CD14-positive monocyte (primary cell): Measurements from ENCODE around the gene TOR1AIP2. TPM values are rescaled to one million over a fixed set of nuclear protein-coding genes. Genes with fewer than 3 reads are reported as not detected.

Experiments used
- DNase-seq, 3 donors: peaks; one replicate each; pipeline ENCODE4 v3.0.0-alpha.2; 2011 to 2022
- H2AFZ ChIP-seq: 2 replicates; pipeline ENCODE4 v1.6.0; 2012; ENCODE audit warnings: mild to moderate bottlenecking, low read depth, low read length, inconsistent platforms; ENCODE audit not compliant: insufficient read depth, poor library complexity, severe bottlenecking
- H3K27ac ChIP-seq, 2 donors: 1 replicate in 1 of 2; 2 replicates in 1 of 2; pipeline ENCODE4 v1.5.1; 2012 to 2013; ENCODE audit warnings: low read length in 2 of 2, control low read depth in 1 of 2, inconsistent platforms in 1 of 2, low read depth in 1 of 2, mild to moderate bottlenecking in 1 of 2
- H3K27me3 ChIP-seq, 2 donors: one replicate each; pipeline versions ENCODE4 v1.6.0 to v1.6.1; 2011 to 2013; ENCODE audit warnings: low read length in 2 of 2; ENCODE audit not compliant: control insufficient read depth in 2 of 2, insufficient read depth in 2 of 2
- H3K36me3 ChIP-seq, 2 donors: replicated peaks in 1 of 2; 1 replicate in 1 of 2; 2 replicates in 1 of 2; pipeline versions ENCODE4 v1.5.1 to v1.6.1; 2012 to 2013; ENCODE audit warnings: low read length in 2 of 2, control low read depth in 1 of 2, inconsistent platforms in 1 of 2, mild to moderate bottlenecking in 1 of 2; ENCODE audit not compliant: insufficient read depth in 2 of 2, control insufficient read depth in 1 of 2
- H3K4me1 ChIP-seq, 2 donors: 1 replicate in 1 of 2; 2 replicates in 1 of 2; pipeline versions ENCODE4 v1.5.1 to v1.6.1; 2012 to 2013; ENCODE audit warnings: low read length in 2 of 2, control low read depth in 1 of 2, inconsistent platforms in 1 of 2, mild to moderate bottlenecking in 1 of 2, moderate library complexity in 1 of 2; ENCODE audit not compliant: insufficient read depth in 2 of 2, control insufficient read depth in 1 of 2
- H3K4me2 ChIP-seq: replicated peaks from 2 replicates; pipeline ENCODE3; 2012; ENCODE audit warnings: low read length, moderate library complexity, mild to moderate bottlenecking; ENCODE audit not compliant: poor library complexity, severe bottlenecking; ENCODE audit errors: extremely low read depth
- H3K4me3 ChIP-seq, 3 experiments: fragments of 200-600 bp in 1 of 3; sonication (generic) in 1 of 3; replicated peaks in 1 of 3; 1 replicate in 2 of 3; 2 replicates in 1 of 3; pipeline ENCODE4 v1.5.1; 2011 to 2013; ENCODE audit warnings: low read length in 3 of 3, mild to moderate bottlenecking in 3 of 3, control low read depth in 2 of 3, low read depth in 2 of 3, inconsistent platforms in 1 of 3, moderate library complexity in 1 of 3
- H3K79me2 ChIP-seq: 2 replicates; pipeline ENCODE4 v1.6.0; 2012; ENCODE audit warnings: mild to moderate bottlenecking, control low read depth, inconsistent platforms, low read length, moderate library complexity; ENCODE audit not compliant: insufficient read depth
- H3K9ac ChIP-seq: 2 replicates; pipeline ENCODE4 v1.6.0; 2017; ENCODE audit warnings: low read length, mild to moderate bottlenecking; ENCODE audit not compliant: insufficient read depth, poor library complexity, severe bottlenecking
- H3K9me3 ChIP-seq, 2 donors: replicated peaks in 1 of 2; 1 replicate in 1 of 2; 2 replicates in 1 of 2; pipeline versions ENCODE4 v1.5.1 to v1.6.1; 2012 to 2013; ENCODE audit warnings: low read length in 2 of 2, control low read depth in 1 of 2; ENCODE audit not compliant: control insufficient read depth in 1 of 2, insufficient read depth in 1 of 2
- H4K20me1 ChIP-seq: 2 replicates; pipeline ENCODE4 v1.6.0; 2012; ENCODE audit warnings: mild to moderate bottlenecking, low read length, control low read depth, moderate library complexity; ENCODE audit not compliant: insufficient read depth
- H3K27ac Mint-ChIP-seq, 7 donors: one replicate each; pipeline ENCODE4 v1.8.0; 2020; ENCODE audit warnings: mild to moderate bottlenecking in 7 of 7, mixed read lengths in 7 of 7, moderate library complexity in 6 of 7, inconsistent platforms in 2 of 7
- H3K27me3 Mint-ChIP-seq, 3 donors: one replicate each; pipeline ENCODE4 v1.8.0; 2021 to 2022; ENCODE audit warnings: low read depth in 3 of 3, mild to moderate bottlenecking in 3 of 3, mixed read lengths in 3 of 3, moderate library complexity in 3 of 3, inconsistent platforms in 1 of 3
- H3K36me3 Mint-ChIP-seq, 2 donors: one replicate each; pipeline ENCODE4 v1.8.0; 2020; ENCODE audit warnings: mixed read lengths in 2 of 2, inconsistent platforms in 1 of 2, mild to moderate bottlenecking in 1 of 2
- H3K4me1 Mint-ChIP-seq: one replicate; pipeline ENCODE4 v1.8.0; 2020; ENCODE audit warnings: mild to moderate bottlenecking, mixed read lengths
- H3K4me3 Mint-ChIP-seq, 2 donors: one replicate each; pipeline ENCODE4 v1.8.0; 2020; ENCODE audit warnings: mild to moderate bottlenecking in 2 of 2, mixed read lengths in 2 of 2, moderate library complexity in 1 of 2
- H3K9me3 Mint-ChIP-seq, 7 donors: one replicate each; pipeline ENCODE4 v1.8.0; 2020 to 2022; ENCODE audit warnings: mixed read lengths in 7 of 7, mild to moderate bottlenecking in 6 of 7, moderate library complexity in 6 of 7, inconsistent platforms in 2 of 7
- CTCF ChIP-seq: fragments of 200-600 bp; IDR thresholded peaks from one replicate; pipeline ENCODE4 v1.8.0; 2022; ENCODE audit warnings: antibody characterized with exemption, mild to moderate bottlenecking
- WGBS: methylation state at CpG from one replicate; pipeline ENCODE4 v1.1.5; 2013; ENCODE audit warnings: missing lambda C conversion rate; ENCODE audit not compliant: insufficient coverage; 5-methylcytosine and 5-hydroxymethylcytosine counted together
- intact Hi-C, 2 donors: fragments of 100-400 bp; cut with micrococcal nuclease; formaldehyde crosslinking; loops; one replicate each; pipeline versions ENCODE4 v1.15.0 to v1.15.1; 2023
- polyA plus RNA-seq, 3 donors: library from polyadenylated mRNA; depleted of rRNA in 1 of 3; unstranded in 2 of 3; stranded (reverse) in 1 of 3; fragments of 300-500 nt in 2 of 3; fragments of >200 nt in 1 of 3; fragmentation: Illumina TruSeq in 2 of 3; gene quantifications; 1 replicate in 2 of 3; 2 replicates in 1 of 3; pipeline ENCODE4 v1.2.3, GENCODE V29; 2012 to 2021

Gene TOR1AIP2
- polyA plus RNA-seq, 3 donors, result 9.9 to 21.5 (median 20.5) TPM

- H3K79me2 ChIP-seq, result no peaks in the 10 kb centered on the region
- no peak for TF ChIP-seq CTCF
- Mint-ChIP-seq H3K27me3 (no peaks in the 10 kb centered on the region), H3K9me3 (no peaks in the 10 kb centered on the region), H3K4me3 (no peak overlapping the region), H3K4me1 (peaks cover 5% of the 10 kb centered on the region), H3K36me3 (peaks cover 15 to 26% of the 10 kb centered on the region in 2 donors), H3K27ac (no peak overlapping the region)
- H3K4me2 ChIP-seq, result no peak overlapping the region
- no CpG with 5 or more reads among the region's 1 CpG for WGBS
- no peaks in the 10 kb centered on the region for H3K9me3 ChIP-seq
- no peak for DNase-seq
- H4K20me1 ChIP-seq, result peaks cover 4% of the 10 kb centered on the region
- no peak overlapping the region for H2AFZ ChIP-seq
- H3K4me3 ChIP-seq, result no peak overlapping the region
- H3K36me3 ChIP-seq, result peaks cover 20 to 28% of the 10 kb centered on the region in 2 donors
- H3K4me1 ChIP-seq, result peaks cover 0 to 4% of the 10 kb centered on the region in 2 donors
- no peak overlapping the region for H3K9ac ChIP-seq
- no peaks in the 10 kb centered on the region for H3K27me3 ChIP-seq
- intact Hi-C loops, result no loop called here
- no peak overlapping the region for H3K27ac ChIP-seq
These were observed 46.7 kb upstream of the TOR1AIP2 start for GRCh38 chr1:179924268-179924667.

GRCh38 chr1:179923029-179923428 is 45.4 kb upstream of the TOR1AIP2 start:
- intact Hi-C loops, result no loop called here
- H4K20me1 ChIP-seq, result peaks cover 4% of the 10 kb centered on the region
- Mint-ChIP-seq H3K36me3 (peaks cover 25 to 38% of the 10 kb centered on the region in 2 donors), H3K27me3 (no peaks in the 10 kb centered on the region), H3K27ac (peak overlapping the region in 1 of 7 donors; percentile 24), H3K4me3 (no peak overlapping the region), H3K4me1 (peaks cover 5% of the 10 kb centered on the region), H3K9me3 (no peaks in the 10 kb centered on the region)
- peaks cover 0 to 4% of the 10 kb centered on the region in 2 donors for H3K4me1 ChIP-seq
- no peak for TF ChIP-seq CTCF
- no peak overlapping the region for H3K4me2 ChIP-seq
- H3K27ac ChIP-seq, result peak overlapping the region in 1 of 2 donors; percentile 39
- no peak overlapping the region for H3K4me3 ChIP-seq
- H3K9me3 ChIP-seq, result no peaks in the 10 kb centered on the region
- no peaks in the 10 kb centered on the region for H3K79me2 ChIP-seq
- no peak overlapping the region for H2AFZ ChIP-seq
- peaks cover 32 to 40% of the 10 kb centered on the region in 2 donors for H3K36me3 ChIP-seq
- H3K9ac ChIP-seq, result no peak overlapping the region
- DNase-seq, result no peak
- H3K27me3 ChIP-seq, result no peaks in the 10 kb centered on the region
